ENCODE data around the gene VPS13D. TPM values are rescaled to one million over a fixed set of nuclear protein-coding genes. Genes with fewer than 3 reads are reported as not detected.
A peak's percentile ranks its signal among the peaks of the same experiment; 100 is the strongest.

The VPS13D gene
- polyA plus RNA-seq, 3 donors = 3.6 to 20.2 (median 5.1) TPM

GRCh38 chr1:12181568-12181967 is 48.3 kb upstream of the VPS13D start:
- peak overlapping the region in 1 of 3 experiments; percentile 98 for H3K4me3 ChIP-seq (replicated peaks in 1 of 3; ENCODE audit: low read depth in 2 of 3, low read length in 3 of 3)
- H3K4me1 ChIP-seq (ENCODE audit: control insufficient read depth in 1 of 2, insufficient read depth in 2 of 2, low read length in 2 of 2) = peaks cover 96 to 100% of the 10 kb centered on the region in 2 donors
- no peak for DNase-seq
- intact Hi-C loops (cut with micrococcal nuclease) = loop anchor here in 1 of 2 donors (5.0 kb wide), 1 partner anchor 444 kb away; the partner anchor contains the start of gene AGTRAP
- peaks cover 0 to 4% (median 0%) of the 10 kb centered on the region in 3 donors for H3K27me3 Mint-ChIP-seq (ENCODE audit: low read depth in 3 of 3)
- peaks cover 0 to 2% (median 0%) of the 10 kb centered on the region in 7 donors for H3K9me3 Mint-ChIP-seq
- no peaks in the 10 kb centered on the region for H3K9me3 ChIP-seq (replicated peaks in 1 of 2; ENCODE audit: control insufficient read depth in 1 of 2, insufficient read depth in 1 of 2, low read length in 2 of 2)
- peaks cover 80 to 83% of the 10 kb centered on the region in 2 donors for H3K36me3 Mint-ChIP-seq
- H3K4me3 Mint-ChIP-seq = no peak overlapping the region
- 100% methylated on average over 1 of the region's 7 CpGs for WGBS (ENCODE audit: insufficient coverage)
- H2AFZ ChIP-seq (ENCODE audit: insufficient read depth, low read depth, low read length, poor library complexity, severe bottlenecking) = no peak overlapping the region
- H3K9ac ChIP-seq (ENCODE audit: insufficient read depth, low read length, poor library complexity, severe bottlenecking) = peak overlapping the region; percentile 89
- peak overlapping the region; percentile 61 for H3K4me2 ChIP-seq (replicated peaks; ENCODE audit: extremely low read depth, low read length, poor library complexity, severe bottlenecking)
- peaks cover 27% of the 10 kb centered on the region for H4K20me1 ChIP-seq (ENCODE audit: insufficient read depth, low read length)
- peak overlapping the region; percentile 99 to 100 (median 99) for H3K27ac Mint-ChIP-seq
- no peak for TF ChIP-seq CTCF (IDR thresholded peaks at IDR 0.05)
- no peaks in the 10 kb centered on the region for H3K27me3 ChIP-seq (ENCODE audit: control insufficient read depth in 2 of 2, insufficient read depth in 2 of 2, low read length in 2 of 2)
- H3K36me3 ChIP-seq (replicated peaks in 1 of 2; ENCODE audit: control insufficient read depth in 1 of 2, insufficient read depth in 2 of 2, low read length in 2 of 2) = peaks cover 41 to 58% of the 10 kb centered on the region in 2 donors
- peaks cover 98% of the 10 kb centered on the region for H3K4me1 Mint-ChIP-seq
- peaks cover 94% of the 10 kb centered on the region for H3K79me2 ChIP-seq (ENCODE audit: insufficient read depth, low read length)
- peak overlapping the region; percentile 99 to 100 for H3K27ac ChIP-seq (ENCODE audit: low read depth in 1 of 2, low read length in 2 of 2)

DNA sequence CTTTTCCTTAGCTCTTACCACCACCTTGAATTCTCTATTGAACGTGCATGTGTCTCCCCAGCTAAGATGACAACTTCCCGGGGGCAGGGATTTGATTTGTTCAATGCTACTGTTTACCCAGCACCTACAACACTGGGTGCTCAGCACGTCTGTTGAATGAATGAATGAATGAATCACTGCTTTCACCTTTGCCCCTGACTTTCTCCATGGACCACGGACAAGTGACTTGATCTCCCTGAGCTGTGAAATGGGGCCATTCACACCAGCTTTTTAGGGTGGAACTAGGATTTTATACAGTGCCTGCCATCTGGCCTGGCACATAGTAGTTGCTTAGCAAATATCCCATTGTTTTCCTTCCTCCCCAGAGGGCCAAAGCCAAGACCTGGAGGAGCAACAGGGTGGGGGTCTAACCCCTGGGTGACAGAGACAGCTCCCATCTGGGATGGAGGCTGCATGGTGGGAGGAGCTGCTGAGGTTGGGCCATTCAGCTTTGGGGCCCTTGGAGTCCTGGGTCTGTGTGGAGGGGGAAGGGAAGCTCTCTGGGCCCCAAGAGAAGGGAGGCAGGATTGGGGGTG is 47.3 kb upstream of the VPS13D start:
- H3K27ac ChIP-seq (ENCODE audit: low read depth in 1 of 2, low read length in 2 of 2) = peak overlapping the region; percentile 99 to 100
- Mint-ChIP-seq H3K36me3 (peaks cover 80 to 84% of the 10 kb centered on the region in 2 donors), H3K27ac (peak overlapping the region; percentile 99 to 100 (median 99)), H3K9me3 (peaks cover 0 to 2% (median 0%) of the 10 kb centered on the region in 7 donors), H3K4me3 (no peak overlapping the region), H3K27me3 (ENCODE audit: low read depth in 3 of 3) (peaks cover 0 to 4% (median 0%) of the 10 kb centered on the region in 3 donors), H3K4me1 (peaks cover 98% of the 10 kb centered on the region)
- H3K27me3 ChIP-seq (ENCODE audit: control insufficient read depth in 2 of 2, insufficient read depth in 2 of 2, low read length in 2 of 2) = no peaks in the 10 kb centered on the region
- no peak overlapping the region for H2AFZ ChIP-seq (ENCODE audit: insufficient read depth, low read depth, low read length, poor library complexity, severe bottlenecking)
- 100% methylated on average over 1 of the region's 4 CpGs for WGBS (ENCODE audit: insufficient coverage)
- peaks cover 94 to 100% of the 10 kb centered on the region in 2 donors for H3K4me1 ChIP-seq (ENCODE audit: control insufficient read depth in 1 of 2, insufficient read depth in 2 of 2, low read length in 2 of 2)
- no peak for TF ChIP-seq CTCF (IDR thresholded peaks at IDR 0.05)
- H3K4me2 ChIP-seq (replicated peaks; ENCODE audit: extremely low read depth, low read length, poor library complexity, severe bottlenecking) = peak overlapping the region; percentile 61
- intact Hi-C loops (cut with micrococcal nuclease) = loop anchor here in 1 of 2 donors (5.0 kb wide), 1 partner anchor 445 kb away; the partner anchor contains the start of gene AGTRAP
- peaks cover 94% of the 10 kb centered on the region for H3K79me2 ChIP-seq (ENCODE audit: insufficient read depth, low read length)
- H3K36me3 ChIP-seq (replicated peaks in 1 of 2; ENCODE audit: control insufficient read depth in 1 of 2, insufficient read depth in 2 of 2, low read length in 2 of 2) = peaks cover 49 to 61% of the 10 kb centered on the region in 2 donors
- peak overlapping the region in 1 of 3 experiments; percentile 98 for H3K4me3 ChIP-seq (replicated peaks in 1 of 3; ENCODE audit: low read depth in 2 of 3, low read length in 3 of 3)
- peak overlapping the region; percentile 89 for H3K9ac ChIP-seq (ENCODE audit: insufficient read depth, low read length, poor library complexity, severe bottlenecking)
- no peaks in the 10 kb centered on the region for H3K9me3 ChIP-seq (replicated peaks in 1 of 2; ENCODE audit: control insufficient read depth in 1 of 2, insufficient read depth in 1 of 2, low read length in 2 of 2)
- DNase-seq = no peak
- H4K20me1 ChIP-seq (ENCODE audit: insufficient read depth, low read length) = peaks cover 34% of the 10 kb centered on the region

Data from CD14-positive monocyte (primary cell).